Activated CD4-positive, alpha-beta T cell treated with anti-CD3 and anti-CD28 coated beads, Interleukin-2, Interleukin-6, amounts not matched to agents 100 ng/mL and 50 ng/mL, durations not matched to agents 16 hours and 8 hours (primary cell): ENCODE measurements around the gene PDE8B.

Experiments used
- DNase-seq: peaks from one replicate; pipeline ENCODE4 v3.0.0-alpha.2; 2020

The PDE8B gene

GRCh38 chr5:77189421-77189820 lies 21.1 kb upstream of the PDE8B start:
- no peak for DNase-seq

- no peak for DNase-seq
These were observed 17.9 kb upstream of the PDE8B start for GRCh38 chr5:77192441-77193050.

GRCh38 chr5:77194762-77195161 lies 15.7 kb upstream of the PDE8B start:
- no peak for DNase-seq

GRCh38 chr5:77197840-77198554 lies 12.5 kb upstream of the PDE8B start:
- no peak for DNase-seq

GRCh38 chr5:77200663-77201062 lies 9.8 kb upstream of the PDE8B start:
- no peak for DNase-seq

- DNase-seq = no peak
These were observed 8.3 kb upstream of the PDE8B start for GRCh38 chr5:77202145-77202544.

GRCh38 chr5:77204967-77205366 lies 5.5 kb upstream of the PDE8B start:
- DNase-seq = no peak

- no peak for DNase-seq
These were observed 1.8 kb upstream of the PDE8B start for GRCh38 chr5:77208507-77209163.

GRCh38 chr5:77209495-77210090 lies 887 bp upstream of the PDE8B start:
- no peak for DNase-seq

GRCh38 chr5:77210964-77211690 lies 647 bp downstream of the PDE8B start:
- DNase-seq = no peak

- DNase-seq = no peak
These were observed 1.2 kb downstream of the PDE8B start for GRCh38 chr5:77211691-77212047.

GRCh38 chr5:77213601-77214000 lies 3.1 kb downstream of the PDE8B start:
- DNase-seq = no peak

GRCh38 chr5:77214151-77214550 lies 3.7 kb downstream of the PDE8B start:
- no peak for DNase-seq

- no peak for DNase-seq
These were observed 7.8 kb downstream of the PDE8B start for GRCh38 chr5:77218263-77218662.

- DNase-seq = no peak
These were observed 10.6 kb downstream of the PDE8B start for GRCh38 chr5:77221115-77221514.

GRCh38 chr5:77222722-77223121 lies 12.2 kb downstream of the PDE8B start:
- no peak for DNase-seq

GRCh38 chr5:77223653-77224052 lies 13.2 kb downstream of the PDE8B start:
- DNase-seq = no peak

GRCh38 chr5:77224672-77225355 lies 14.3 kb downstream of the PDE8B start:
- no peak for DNase-seq

- no peak for DNase-seq
These were observed 15.1 kb downstream of the PDE8B start for GRCh38 chr5:77225531-77225930.

GRCh38 chr5:77229887-77230286 lies 19.4 kb downstream of the PDE8B start:
- DNase-seq = no peak

- no peak for DNase-seq
These were observed 20.4 kb downstream of the PDE8B start for GRCh38 chr5:77230727-77231470.
